GM19455 (cell line): ENCODE data around the gene MYO1D.
"Not testable (repeated sequence)": the region's sequence is repeated elsewhere in the genome, so short reads cannot be mapped to it uniquely, and the experiment has no call there.

Source experiments
- ATAC-seq: cut with Tn5 transposase; IDR thresholded peaks from one replicate; pipeline ENCODE4 v1.9.1; 2021; ENCODE audit not compliant: unreplicated experiment

Gene MYO1D

GRCh38 chr17:32876417-32877163 lies at the start of gene MYO1D:
MYO1D (minus strand) TSS chr17:32877124; CDS start chr17:32876872, 252 bp downstream.
- peak; percentile 64 for ATAC-seq

- no peak for ATAC-seq
Measured at GRCh38 chr17:32926183-32926582, 49.3 kb upstream of the MYO1D start.

GRCh38 chr17:32923905-32924304 lies 47.0 kb upstream of the MYO1D start:
- ATAC-seq, result not testable (repeated sequence)

GRCh38 chr17:32921017-32921416 lies 44.1 kb upstream of the MYO1D start:
- ATAC-seq, result no peak

GRCh38 chr17:32920293-32920692 lies 43.4 kb upstream of the MYO1D start:
- no peak for ATAC-seq

- not testable (repeated sequence) for ATAC-seq
Measured at GRCh38 chr17:32919876-32920275, 43.0 kb upstream of the MYO1D start.

GRCh38 chr17:32917842-32918241 lies 40.9 kb upstream of the MYO1D start:
- ATAC-seq, result no peak

- no peak for ATAC-seq
Measured at GRCh38 chr17:32917081-32917480, 40.2 kb upstream of the MYO1D start.

GRCh38 chr17:32916134-32916533 lies 39.2 kb upstream of the MYO1D start:
- no peak for ATAC-seq

- no peak for ATAC-seq
Measured at GRCh38 chr17:32915245-32915644, 38.3 kb upstream of the MYO1D start.

- ATAC-seq, result no peak
Measured at GRCh38 chr17:32914181-32914580, 37.3 kb upstream of the MYO1D start.

- ATAC-seq, result no peak
Measured at GRCh38 chr17:32913593-32913992, 36.7 kb upstream of the MYO1D start.

GRCh38 chr17:32912218-32912897 lies 35.4 kb upstream of the MYO1D start:
- ATAC-seq, result no peak

GRCh38 chr17:32910769-32911168 lies 33.8 kb upstream of the MYO1D start:
- ATAC-seq, result no peak

- ATAC-seq, result no peak
Measured at GRCh38 chr17:32909787-32910369, 33.0 kb upstream of the MYO1D start.

GRCh38 chr17:32907583-32907982 lies 30.7 kb upstream of the MYO1D start:
- no peak for ATAC-seq

- ATAC-seq, result no peak
Measured at GRCh38 chr17:32904891-32905290, 28.0 kb upstream of the MYO1D start.

- ATAC-seq, result no peak
Measured at GRCh38 chr17:32903774-32904673, 27.1 kb upstream of the MYO1D start.

GRCh38 chr17:32901743-32902142 lies 24.8 kb upstream of the MYO1D start:
- ATAC-seq, result no peak

- no peak for ATAC-seq
Measured at GRCh38 chr17:32899236-32900013, 22.5 kb upstream of the MYO1D start.
